Measurements from ENCODE around the gene TULP4.
"Not testable (repeated sequence)": the region's sequence is repeated elsewhere in the genome, so short reads cannot be mapped to it uniquely, and the experiment has no call there.

DNA sequence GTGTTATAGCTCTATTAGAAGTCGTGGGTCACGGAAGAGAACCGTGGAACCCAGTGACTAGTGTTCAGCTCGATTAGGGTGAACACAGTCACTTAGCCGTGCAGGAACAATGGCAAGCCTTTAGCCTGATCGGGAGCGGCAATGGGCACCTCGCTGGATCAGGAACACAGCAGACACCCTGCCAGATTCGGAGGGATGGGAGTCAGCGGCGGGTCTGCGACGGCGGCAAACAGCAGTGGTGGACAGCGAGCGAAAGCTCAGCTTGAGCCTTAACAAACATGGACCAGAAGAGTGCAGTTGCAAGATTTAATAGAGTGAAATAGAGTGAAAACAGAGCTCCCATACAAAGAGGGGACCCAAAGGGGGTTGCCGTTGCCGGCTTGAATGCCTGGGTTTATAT is 157.8 kb downstream of the TULP4 start:
- TF ChIP-seq, protein P1, sequence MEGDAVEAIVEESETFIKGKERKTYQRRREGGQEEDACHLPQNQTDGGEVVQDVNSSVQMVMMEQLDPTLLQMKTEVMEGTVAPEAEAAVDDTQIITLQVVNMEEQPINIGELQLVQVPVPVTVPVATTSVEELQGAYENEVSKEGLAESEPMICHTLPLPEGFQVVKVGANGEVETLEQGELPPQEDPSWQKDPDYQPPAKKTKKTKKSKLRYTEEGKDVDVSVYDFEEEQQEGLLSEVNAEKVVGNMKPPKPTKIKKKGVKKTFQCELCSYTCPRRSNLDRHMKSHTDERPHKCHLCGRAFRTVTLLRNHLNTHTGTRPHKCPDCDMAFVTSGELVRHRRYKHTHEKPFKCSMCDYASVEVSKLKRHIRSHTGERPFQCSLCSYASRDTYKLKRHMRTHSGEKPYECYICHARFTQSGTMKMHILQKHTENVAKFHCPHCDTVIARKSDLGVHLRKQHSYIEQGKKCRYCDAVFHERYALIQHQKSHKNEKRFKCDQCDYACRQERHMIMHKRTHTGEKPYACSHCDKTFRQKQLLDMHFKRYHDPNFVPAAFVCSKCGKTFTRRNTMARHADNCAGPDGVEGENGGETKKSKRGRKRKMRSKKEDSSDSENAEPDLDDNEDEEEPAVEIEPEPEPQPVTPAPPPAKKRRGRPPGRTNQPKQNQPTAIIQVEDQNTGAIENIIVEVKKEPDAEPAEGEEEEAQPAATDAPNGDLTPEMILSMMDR (IDR thresholded peaks at IDR 0.05) = not testable (repeated sequence)
- not testable (repeated sequence) for TF ChIP-seq EP300 (IDR thresholded peaks at IDR 0.05)

All from upper lobe of left lung (tissue), 4 donors.